Dendritic cell treated with granulocyte-macrophage colony-stimulating factor and Interleukin-4, amounts not matched to agents 40 ng/mL and 50 ng/mL, for 4 days (primary cell): ENCODE results near the gene LOC128125822.

Source experiments
- H3K27ac Mint-ChIP-seq: one replicate; pipeline ENCODE4 v1.8.0; 2022; ENCODE audit warnings: mild to moderate bottlenecking, mixed read lengths
- H3K27me3 Mint-ChIP-seq: one replicate; pipeline ENCODE4 v1.8.0; 2022; ENCODE audit warnings: mild to moderate bottlenecking, mixed read lengths
- H3K36me3 Mint-ChIP-seq: one replicate; pipeline ENCODE4 v1.8.0; 2022; ENCODE audit warnings: low read depth, mixed read lengths
- H3K4me1 Mint-ChIP-seq: one replicate; pipeline ENCODE4 v1.8.0; 2022; ENCODE audit warnings: low read depth, mixed read lengths
- H3K4me3 Mint-ChIP-seq: one replicate; pipeline ENCODE4 v1.8.0; 2022; ENCODE audit warnings: mild to moderate bottlenecking, moderate library complexity, mixed read lengths
- H3K9me3 Mint-ChIP-seq: one replicate; pipeline ENCODE4 v1.8.0; 2022; ENCODE audit warnings: mixed read lengths
- intact Hi-C: fragments of 100-400 bp; cut with micrococcal nuclease; formaldehyde crosslinking; loops from one replicate; pipeline ENCODE4 v1.15.0; 2022

The LOC128125822 gene

DNA sequence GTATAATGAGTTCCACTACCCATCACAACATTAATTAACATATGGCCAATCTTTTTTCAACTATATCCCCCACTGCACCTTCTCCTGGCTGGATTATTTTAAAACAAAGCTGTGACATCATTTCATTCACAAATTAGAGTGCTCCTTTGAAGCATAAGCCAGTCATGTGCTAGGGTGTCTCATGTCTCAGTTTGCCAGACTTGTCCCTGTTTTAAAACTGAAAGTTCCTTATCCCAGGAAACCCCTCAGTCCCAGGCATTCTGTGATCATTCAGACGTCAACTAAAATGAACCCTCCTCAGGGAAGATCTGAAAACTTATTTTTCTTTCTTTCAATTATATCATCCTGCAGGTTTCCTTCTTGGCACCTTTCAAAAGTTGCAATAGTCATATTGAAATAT is 29.3 kb upstream of the LOC128125822 start:
- H3K9me3 Mint-ChIP-seq = no peaks in the 10 kb centered on the region
- H3K27ac Mint-ChIP-seq = no peak overlapping the region
- no peaks in the 10 kb centered on the region for H3K36me3 Mint-ChIP-seq
- no peaks in the 10 kb centered on the region for H3K27me3 Mint-ChIP-seq
- intact Hi-C loops = no loop called here
- H3K4me3 Mint-ChIP-seq = no peak overlapping the region
- H3K4me1 Mint-ChIP-seq = no peaks in the 10 kb centered on the region

DNA sequence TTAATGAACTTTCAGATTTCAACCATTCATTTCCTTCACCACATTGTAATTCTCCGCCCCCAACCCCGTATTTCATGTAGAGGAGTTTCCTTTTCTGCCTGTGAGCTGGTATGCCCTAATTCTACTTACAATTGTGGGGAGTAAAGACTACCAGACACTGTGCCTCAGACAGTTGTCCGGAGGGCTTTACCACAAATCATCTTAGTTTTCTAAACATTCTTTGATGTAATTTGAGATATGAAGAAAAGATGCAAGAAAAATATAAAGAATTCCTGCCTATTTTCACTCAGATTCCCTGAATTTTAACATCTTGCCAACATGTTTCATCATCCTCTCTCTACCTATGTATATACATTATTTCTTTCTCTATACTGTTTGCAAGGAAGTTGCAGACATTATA is 28.3 kb upstream of the LOC128125822 start:
- intact Hi-C loops = no loop called here
- Mint-ChIP-seq H3K4me1 (no peaks in the 10 kb centered on the region), H3K27me3 (no peaks in the 10 kb centered on the region), H3K36me3 (no peaks in the 10 kb centered on the region), H3K4me3 (no peak overlapping the region), H3K27ac (no peak overlapping the region), H3K9me3 (no peaks in the 10 kb centered on the region)

DNA sequence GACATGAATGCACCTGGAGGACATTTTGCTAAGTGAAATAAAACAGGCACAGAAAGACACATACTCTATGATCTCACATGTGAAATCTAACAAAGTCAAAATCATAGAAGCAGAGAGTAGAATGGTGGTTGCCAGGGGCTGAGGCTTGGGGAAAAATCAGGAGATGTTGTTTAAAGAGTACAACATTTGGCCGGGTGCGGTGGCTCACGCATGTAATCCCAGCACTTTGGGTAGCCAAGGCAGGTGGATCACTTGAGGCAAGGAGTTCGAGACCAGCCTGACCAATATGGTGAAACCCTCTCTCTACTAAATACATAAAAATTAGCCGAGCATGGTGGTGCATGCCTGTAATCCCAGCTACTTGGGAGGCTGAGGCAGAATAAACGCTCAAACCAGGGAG is 26.0 kb upstream of the LOC128125822 start:
- Mint-ChIP-seq H3K4me1 (no peaks in the 10 kb centered on the region), H3K4me3 (no peak overlapping the region), H3K27me3 (no peaks in the 10 kb centered on the region), H3K9me3 (no peaks in the 10 kb centered on the region), H3K36me3 (no peaks in the 10 kb centered on the region), H3K27ac (no peak overlapping the region)
- intact Hi-C loops = no loop called here

DNA sequence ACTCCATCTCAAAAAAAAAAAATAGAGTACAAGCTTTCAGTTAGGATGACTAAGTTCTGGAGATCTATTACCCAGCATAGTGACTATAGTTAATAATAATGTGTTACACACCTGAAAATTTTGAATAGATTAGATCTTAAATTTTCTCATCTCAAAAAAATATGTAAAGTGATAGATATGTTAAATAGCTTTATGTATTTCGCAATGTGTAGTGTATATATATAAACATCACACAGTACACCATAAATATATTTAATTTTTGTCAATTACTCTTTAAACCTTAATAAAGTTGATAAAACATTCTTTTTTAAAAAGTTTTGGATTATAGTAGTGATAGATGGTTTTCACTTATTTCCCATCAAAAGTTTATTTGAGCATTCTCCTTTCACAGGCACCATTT is 25.6 kb upstream of the LOC128125822 start:
- H3K9me3 Mint-ChIP-seq = no peaks in the 10 kb centered on the region
- H3K4me1 Mint-ChIP-seq = no peaks in the 10 kb centered on the region
- no peaks in the 10 kb centered on the region for H3K36me3 Mint-ChIP-seq
- intact Hi-C loops = no loop called here
- H3K27ac Mint-ChIP-seq = no peak overlapping the region
- no peak overlapping the region for H3K4me3 Mint-ChIP-seq
- no peaks in the 10 kb centered on the region for H3K27me3 Mint-ChIP-seq

DNA sequence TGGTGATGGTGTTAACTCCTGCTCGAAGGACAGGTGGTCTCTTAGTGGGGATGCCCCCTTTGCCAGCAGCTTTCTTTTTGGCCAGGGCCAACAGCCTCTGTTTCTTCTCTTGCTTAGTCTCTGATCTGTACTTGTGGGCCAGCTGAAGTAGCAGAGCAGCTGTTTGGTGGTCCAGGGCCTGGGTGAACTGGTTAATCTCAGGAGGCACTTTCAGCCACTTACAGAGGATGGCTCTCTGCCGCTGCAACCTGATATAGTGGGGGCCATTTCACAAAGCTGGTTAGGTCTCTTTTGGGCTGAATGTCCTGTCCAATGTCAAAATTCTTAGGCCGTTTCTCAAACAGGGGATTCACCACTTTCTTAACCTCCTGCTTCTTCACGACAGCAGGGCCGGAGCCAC is 23.2 kb upstream of the LOC128125822 start:
- H3K27me3 Mint-ChIP-seq = no peaks in the 10 kb centered on the region
- H3K4me3 Mint-ChIP-seq = no peak overlapping the region
- no peaks in the 10 kb centered on the region for H3K9me3 Mint-ChIP-seq
- no peaks in the 10 kb centered on the region for H3K36me3 Mint-ChIP-seq
- no peaks in the 10 kb centered on the region for H3K4me1 Mint-ChIP-seq
- intact Hi-C loops = no loop called here
- no peak overlapping the region for H3K27ac Mint-ChIP-seq

DNA sequence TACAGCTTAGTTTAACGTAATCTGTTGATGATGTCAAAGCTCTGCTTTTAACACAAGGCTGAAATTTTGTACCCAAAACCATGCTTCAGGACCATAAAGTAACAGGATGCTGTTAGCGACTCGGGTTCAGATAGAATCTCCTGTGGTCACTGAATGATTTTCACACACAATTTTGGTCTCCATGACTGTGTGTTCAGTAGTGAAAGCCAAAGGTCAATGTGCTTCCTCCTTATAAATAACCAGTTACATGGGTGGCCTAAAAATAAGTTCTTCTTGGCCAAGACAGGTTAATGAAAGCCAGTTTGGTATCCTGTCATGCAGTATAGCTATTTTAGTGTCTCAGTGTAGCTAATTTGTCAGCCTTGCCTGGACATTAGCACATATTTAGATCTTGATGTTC is 19.1 kb upstream of the LOC128125822 start:
- Mint-ChIP-seq H3K4me1 (no peaks in the 10 kb centered on the region), H3K36me3 (no peaks in the 10 kb centered on the region), H3K27ac (no peak overlapping the region), H3K4me3 (no peak overlapping the region), H3K27me3 (peaks cover 2% of the 10 kb centered on the region), H3K9me3 (no peaks in the 10 kb centered on the region)
- intact Hi-C loops = no loop called here

DNA sequence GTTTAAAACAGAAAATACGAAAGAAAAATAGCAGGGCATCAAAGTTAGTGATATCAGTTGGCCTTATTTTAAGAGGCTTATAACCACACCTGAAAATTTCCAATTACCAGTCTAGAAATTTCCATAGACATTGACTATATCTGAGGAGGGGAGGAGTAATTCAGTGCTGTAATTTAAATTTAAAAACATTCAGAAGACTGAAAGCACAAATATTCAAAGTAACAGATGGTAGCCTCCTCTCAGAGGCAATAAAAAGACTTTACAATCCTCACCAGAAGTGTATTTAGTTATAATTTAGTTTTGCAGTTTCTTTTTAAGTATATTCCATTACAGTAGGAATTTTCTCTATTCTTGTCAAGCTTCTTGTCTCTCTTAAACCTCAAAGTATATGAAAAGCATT is 18.4 kb upstream of the LOC128125822 start:
- no peaks in the 10 kb centered on the region for H3K36me3 Mint-ChIP-seq
- H3K27ac Mint-ChIP-seq = no peak overlapping the region
- H3K4me3 Mint-ChIP-seq = no peak overlapping the region
- no peaks in the 10 kb centered on the region for H3K4me1 Mint-ChIP-seq
- no peaks in the 10 kb centered on the region for H3K9me3 Mint-ChIP-seq
- intact Hi-C loops = no loop called here
- peaks cover 3% of the 10 kb centered on the region for H3K27me3 Mint-ChIP-seq

DNA sequence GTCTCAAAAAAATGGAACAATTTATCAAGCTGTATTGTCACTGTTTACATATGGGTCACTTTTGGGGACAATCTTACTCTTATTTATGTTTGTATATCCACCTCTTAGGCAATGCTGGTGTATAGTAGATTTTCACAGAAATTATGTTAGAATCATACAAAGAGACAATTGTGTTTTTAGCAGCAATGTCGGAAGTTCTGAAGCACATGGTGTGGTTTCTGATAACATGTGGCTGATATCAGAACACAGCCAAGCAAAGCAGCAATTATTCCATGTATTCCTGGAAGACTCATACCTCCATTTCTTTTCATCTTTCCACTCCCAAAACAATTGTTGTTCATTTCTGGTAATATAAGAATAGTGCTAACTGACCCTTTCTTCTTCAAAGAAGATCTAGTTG is 17.5 kb upstream of the LOC128125822 start:
- H3K27me3 Mint-ChIP-seq = peaks cover 3% of the 10 kb centered on the region
- intact Hi-C loops = no loop called here

DNA sequence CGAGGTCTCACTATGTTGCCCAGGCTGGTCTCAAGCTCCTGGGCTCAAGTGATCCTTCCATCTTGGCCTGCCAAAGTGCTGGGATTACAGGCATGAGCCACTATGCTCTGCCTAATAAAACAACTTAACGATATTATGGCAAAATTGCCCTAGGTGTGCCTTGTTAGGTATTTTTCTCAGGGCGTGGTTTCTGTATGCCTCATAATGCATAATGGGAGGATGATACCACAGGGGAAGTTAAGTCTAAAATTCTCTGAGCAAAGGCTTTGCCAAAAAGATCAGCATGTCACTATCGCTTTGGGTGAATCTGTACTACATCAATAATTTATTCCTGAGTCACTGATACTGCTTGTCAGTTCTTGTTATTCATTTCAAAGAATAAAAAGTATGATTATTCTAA is 15.9 kb upstream of the LOC128125822 start:
- H3K9me3 Mint-ChIP-seq = no peaks in the 10 kb centered on the region
- H3K4me1 Mint-ChIP-seq = no peaks in the 10 kb centered on the region
- H3K4me3 Mint-ChIP-seq = no peak overlapping the region
- intact Hi-C loops = no loop called here
- peaks cover 3% of the 10 kb centered on the region for H3K27me3 Mint-ChIP-seq
- H3K36me3 Mint-ChIP-seq = no peaks in the 10 kb centered on the region
- H3K27ac Mint-ChIP-seq = no peak overlapping the region

More for the DNA sequence above, 17.5 kb upstream of the LOC128125822 start:
- no peaks in the 10 kb centered on the region for H3K4me1 Mint-ChIP-seq
- H3K27ac Mint-ChIP-seq = no peak overlapping the region
- no peaks in the 10 kb centered on the region for H3K36me3 Mint-ChIP-seq
- H3K4me3 Mint-ChIP-seq = no peak overlapping the region
- no peaks in the 10 kb centered on the region for H3K9me3 Mint-ChIP-seq

DNA sequence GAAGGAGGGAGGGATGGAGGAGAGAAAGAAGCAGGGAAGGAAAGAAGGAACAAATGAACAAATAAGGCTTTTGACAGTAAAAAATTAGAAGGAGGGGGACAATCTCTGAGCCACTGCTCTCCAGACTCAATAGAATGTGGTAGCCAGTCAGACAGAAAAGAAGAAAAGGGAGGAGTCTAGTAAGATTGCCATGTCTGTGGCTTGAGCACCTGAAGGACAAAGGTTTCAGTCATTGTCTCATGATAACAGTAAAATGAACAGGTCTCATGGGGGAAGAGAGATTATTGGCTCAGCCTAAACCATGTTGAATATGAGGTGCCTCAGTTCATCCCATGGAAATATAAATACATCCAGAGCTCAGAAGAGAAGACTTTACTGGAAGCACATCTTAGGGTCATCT is 14.0 kb upstream of the LOC128125822 start:
- Mint-ChIP-seq H3K4me3 (no peak overlapping the region), H3K36me3 (no peaks in the 10 kb centered on the region), H3K27ac (no peak overlapping the region), H3K27me3 (peaks cover 3% of the 10 kb centered on the region), H3K9me3 (no peaks in the 10 kb centered on the region), H3K4me1 (no peaks in the 10 kb centered on the region)
- intact Hi-C loops = no loop called here

DNA sequence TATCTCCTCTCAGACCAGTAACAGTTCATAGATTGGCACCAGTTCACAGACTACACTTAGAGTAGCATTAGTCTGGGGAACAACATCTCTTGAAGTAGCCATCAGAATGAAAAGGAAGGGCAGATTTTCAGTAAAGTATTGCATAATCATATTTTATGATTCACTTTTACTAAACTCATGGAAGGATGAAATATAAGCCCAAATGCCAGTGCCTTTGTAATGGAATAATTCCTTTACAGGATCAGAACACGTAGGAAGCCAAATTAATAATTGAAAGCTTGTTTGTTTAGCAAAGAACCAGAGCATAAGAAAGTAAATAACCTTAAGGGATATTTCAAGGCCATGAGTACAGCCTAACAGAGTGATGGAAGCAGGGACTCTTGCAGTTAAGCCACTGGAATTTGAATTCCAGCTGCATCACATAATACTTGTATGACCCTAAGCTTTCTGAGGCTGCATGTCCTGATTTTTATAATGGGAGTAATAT is 11.4 kb upstream of the LOC128125822 start:
- Mint-ChIP-seq H3K4me1 (no peaks in the 10 kb centered on the region), H3K27ac (no peak overlapping the region), H3K36me3 (no peaks in the 10 kb centered on the region), H3K4me3 (no peak overlapping the region), H3K9me3 (no peaks in the 10 kb centered on the region), H3K27me3 (peaks cover 3% of the 10 kb centered on the region)
- intact Hi-C loops = no loop called here

DNA sequence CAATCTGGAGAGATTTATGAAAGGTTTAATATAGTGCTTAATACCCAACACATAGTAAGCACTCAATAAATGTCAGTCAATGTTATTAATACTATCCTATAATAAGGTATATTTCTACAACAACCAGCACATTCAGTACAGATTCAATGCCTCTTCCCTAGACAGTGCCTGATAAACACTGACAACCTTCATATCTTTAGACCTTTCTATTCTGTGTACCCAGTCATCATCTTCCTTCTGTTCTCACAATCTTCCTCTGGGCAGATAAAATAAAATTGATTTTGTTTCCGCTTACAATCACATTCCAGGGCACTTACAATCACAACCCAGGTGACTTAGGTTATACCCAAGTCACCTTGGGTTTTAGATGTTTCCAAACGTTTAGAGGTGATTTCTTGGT is 11.0 kb upstream of the LOC128125822 start:
- Mint-ChIP-seq H3K9me3 (no peaks in the 10 kb centered on the region), H3K4me1 (no peaks in the 10 kb centered on the region), H3K27me3 (peaks cover 3% of the 10 kb centered on the region), H3K27ac (no peak overlapping the region), H3K4me3 (no peak overlapping the region), H3K36me3 (no peaks in the 10 kb centered on the region)
- intact Hi-C loops = no loop called here

DNA sequence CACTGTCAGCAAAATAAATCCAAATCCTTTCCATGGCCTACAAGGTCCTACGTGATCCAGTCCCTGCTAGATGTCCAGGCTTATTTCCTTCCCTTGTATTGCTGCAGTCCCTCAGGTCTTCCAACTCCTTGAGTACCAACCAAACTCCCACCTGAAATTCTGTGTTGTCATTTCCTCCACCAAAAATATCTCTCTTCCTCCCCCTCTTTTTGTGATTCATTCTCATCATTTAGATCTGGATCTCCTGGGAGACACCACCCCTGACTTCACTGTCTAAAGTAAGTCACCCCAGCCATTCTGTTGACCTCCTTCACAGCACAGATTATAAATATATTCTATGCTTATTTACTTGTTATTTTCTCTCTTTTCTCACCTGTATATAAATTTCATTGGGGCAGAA is 9.0 kb upstream of the LOC128125822 start:
- Mint-ChIP-seq H3K4me3 (no peak overlapping the region), H3K27ac (no peak overlapping the region), H3K4me1 (no peaks in the 10 kb centered on the region), H3K36me3 (no peaks in the 10 kb centered on the region), H3K27me3 (peaks cover under 1% of the 10 kb centered on the region), H3K9me3 (no peaks in the 10 kb centered on the region)
- intact Hi-C loops = no loop called here

DNA sequence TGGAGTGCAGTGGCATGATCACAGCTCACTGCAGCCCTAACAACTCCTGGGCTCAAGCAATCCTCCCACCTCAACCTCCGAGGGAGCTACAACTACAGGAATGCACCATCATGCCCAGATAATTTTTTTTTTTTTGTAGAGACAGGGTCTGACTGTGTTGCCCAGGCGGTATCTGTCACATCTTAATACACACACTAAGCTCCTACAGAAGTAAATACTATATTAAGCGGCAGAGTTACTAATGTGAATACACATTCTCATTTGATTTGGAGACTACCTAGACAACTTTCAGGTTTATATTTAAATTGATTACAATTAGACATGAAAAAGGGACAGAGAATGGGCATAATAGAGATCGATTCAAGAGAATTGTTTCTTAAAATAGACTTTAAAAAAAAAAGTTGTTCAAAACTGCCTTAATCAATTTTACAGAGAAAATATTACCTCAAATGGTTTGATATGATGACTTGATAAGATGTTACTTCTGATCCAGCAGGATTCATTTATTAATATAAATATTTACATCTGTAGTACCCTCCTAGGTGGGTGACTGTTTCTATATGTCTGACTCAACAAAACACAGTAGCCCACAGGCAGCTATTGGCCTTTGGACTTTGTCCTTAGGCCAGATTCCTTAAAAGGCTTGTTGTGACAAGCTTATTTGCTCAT is 7.1 kb upstream of the LOC128125822 start:
- H3K27me3 Mint-ChIP-seq = peaks cover 2% of the 10 kb centered on the region
- no peaks in the 10 kb centered on the region for H3K4me1 Mint-ChIP-seq
- intact Hi-C loops = no loop called here
- H3K4me3 Mint-ChIP-seq = no peak overlapping the region
- no peaks in the 10 kb centered on the region for H3K9me3 Mint-ChIP-seq
- no peaks in the 10 kb centered on the region for H3K36me3 Mint-ChIP-seq
- H3K27ac Mint-ChIP-seq = no peak overlapping the region
